Cardiac fibroblast (primary cell): ENCODE measurements around the gene CHST11.

ENCODE experiments used
- DNase-seq, 2 donors: peaks; one replicate each; pipeline versions ENCODE4 v3.0.0 to v3.0.0-alpha.2; 2010; ENCODE audit warnings: low read depth in 2 of 2
- H3K4me3 ChIP-seq, 2 donors: replicated peaks in 1 of 2; 1 replicate in 1 of 2; 2 replicates in 1 of 2; pipeline ENCODE4 v1.5.1; 2011; ENCODE audit warnings: low read depth in 2 of 2, low read length in 2 of 2, mild to moderate bottlenecking in 2 of 2, moderate library complexity in 1 of 2
- CTCF ChIP-seq: IDR thresholded peaks from one replicate; pipeline ENCODE4 v1.5.1; 2011; ENCODE audit warnings: low read depth, mild to moderate bottlenecking, low read length, inconsistent platforms

The CHST11 gene

GRCh38 chr12:104581005-104581570, 124.3 kb downstream of the CHST11 start:
- no peak overlapping the region for H3K4me3 ChIP-seq
- TF ChIP-seq CTCF: no peak
- no peak for DNase-seq

DNA sequence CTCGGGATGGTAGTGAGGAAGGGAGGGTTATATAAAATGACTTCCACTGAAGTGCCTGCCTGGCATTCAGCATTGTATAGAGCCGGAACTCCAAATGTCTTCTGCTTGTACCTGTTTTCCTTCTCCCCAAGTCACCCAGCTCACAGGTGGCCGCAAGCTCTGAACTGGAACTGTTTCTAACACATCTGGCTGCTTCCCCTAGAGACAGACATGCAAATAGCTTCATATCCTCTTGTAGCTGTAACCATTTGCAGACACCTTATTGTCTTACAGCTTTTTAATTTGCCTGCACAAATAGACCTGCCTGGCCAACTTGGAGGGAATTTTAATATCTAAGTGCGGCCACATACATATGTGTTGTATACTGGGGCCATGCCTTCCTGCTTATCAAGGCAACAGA, 126.0 kb downstream of the CHST11 start:
- no peak for DNase-seq
- no peak overlapping the region for H3K4me3 ChIP-seq
- TF ChIP-seq CTCF: no peak

GRCh38 chr12:104583301-104583700, 126.6 kb downstream of the CHST11 start:
- TF ChIP-seq CTCF: no peak
- no peak for DNase-seq
- H3K4me3 ChIP-seq: no peak overlapping the region

DNA sequence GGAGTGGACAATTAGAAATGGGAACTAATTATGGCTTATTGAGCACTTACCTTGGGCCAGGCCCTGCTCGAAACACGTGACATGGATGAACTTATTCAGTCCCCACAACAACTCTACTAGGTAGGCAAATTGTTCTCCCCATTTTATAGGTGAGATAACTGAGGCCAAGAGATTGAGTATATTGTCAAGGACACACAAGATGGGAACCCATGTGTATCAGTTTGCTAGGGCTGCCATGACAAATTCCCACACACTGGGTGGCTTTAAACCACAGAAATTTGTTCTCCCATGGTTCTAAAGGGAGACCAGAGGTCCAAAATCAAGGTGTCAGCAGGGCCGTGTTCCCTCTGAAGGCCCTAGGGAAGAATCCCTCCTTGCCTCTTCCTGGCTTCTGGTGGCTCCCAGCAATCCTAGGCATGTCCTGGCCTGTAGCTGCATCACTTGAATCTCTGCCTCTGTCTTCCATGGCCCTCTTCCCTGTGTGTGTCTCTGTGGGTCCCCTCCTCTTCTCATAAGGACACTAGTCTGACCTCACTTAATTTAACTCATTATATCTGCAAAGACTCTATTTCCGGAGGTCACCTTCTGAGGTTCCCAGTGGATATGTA, 128.8 kb downstream of the CHST11 start:
- H3K4me3 ChIP-seq: no peak overlapping the region
- DNase-seq: no peak
- no peak for TF ChIP-seq CTCF

- no peak for TF ChIP-seq CTCF
- DNase-seq: no peak
- no peak overlapping the region for H3K4me3 ChIP-seq
Measured at GRCh38 chr12:104586351-104586919, 129.7 kb downstream of the CHST11 start.

GRCh38 chr12:104588047-104588920, 131.5 kb downstream of the CHST11 start:
- no peak for TF ChIP-seq CTCF
- no peak overlapping the region for H3K4me3 ChIP-seq
- DNase-seq: peak in 1 of 2 donors; percentile 87
